Measurements from ENCODE around the gene ZNF280A. TPM values are rescaled to one million over a fixed set of nuclear protein-coding genes. Genes with fewer than 3 reads are reported as not detected.

Gene ZNF280A
- total and polyA plus RNA-seq, 8 donors: not detected

- intact Hi-C loops (cut with DNase I): no loop called here
- no peaks in the 10 kb centered on the region for H3K9me3 ChIP-seq
- H3K4me1 ChIP-seq: no peaks in the 10 kb centered on the region
- H3K27ac ChIP-seq: no peak overlapping the region
- H3K4me3 ChIP-seq: no peak overlapping the region
- ATAC-seq (no peak), DNase-seq (no peak)
- no peaks in the 10 kb centered on the region for H3K27me3 ChIP-seq
- no peak for TF ChIP-seq CTCF (IDR thresholded peaks at IDR 0.05)
- H3K36me3 ChIP-seq: no peaks in the 10 kb centered on the region
Measured at GRCh38 chr22:22486132-22486899, 33.8 kb downstream of the ZNF280A start.

GRCh38 chr22:22485524-22485923, 34.5 kb downstream of the ZNF280A start:
- Histone ChIP-seq H3K4me1 (no peaks in the 10 kb centered on the region), H3K9me3 (no peaks in the 10 kb centered on the region), H3K27me3 (no peaks in the 10 kb centered on the region), H3K4me3 (no peak overlapping the region), H3K36me3 (no peaks in the 10 kb centered on the region), H3K27ac (no peak overlapping the region)
- no peak for TF ChIP-seq CTCF (IDR thresholded peaks at IDR 0.05)
- no peak for ATAC-seq
- DNase-seq: no peak
- intact Hi-C loops (cut with DNase I): no loop called here

GRCh38 chr22:22484023-22484422, 36.0 kb downstream of the ZNF280A start:
- Histone ChIP-seq H3K4me3 (no peak overlapping the region), H3K4me1 (no peaks in the 10 kb centered on the region), H3K9me3 (no peaks in the 10 kb centered on the region), H3K36me3 (no peaks in the 10 kb centered on the region), H3K27me3 (no peaks in the 10 kb centered on the region), H3K27ac (no peak overlapping the region)
- intact Hi-C loops (cut with DNase I): no loop called here
- DNase-seq: no peak
- TF ChIP-seq CTCF (IDR thresholded peaks at IDR 0.05): no peak
- no peak for ATAC-seq

- DNase-seq (no peak), ATAC-seq (no peak)
- H3K27ac ChIP-seq: no peak overlapping the region
- no peaks in the 10 kb centered on the region for H3K36me3 ChIP-seq
- intact Hi-C loops (cut with DNase I): no loop called here
- H3K27me3 ChIP-seq: no peaks in the 10 kb centered on the region
- H3K9me3 ChIP-seq: no peaks in the 10 kb centered on the region
- TF ChIP-seq CTCF (IDR thresholded peaks at IDR 0.05): no peak
- no peak overlapping the region for H3K4me3 ChIP-seq
- no peaks in the 10 kb centered on the region for H3K4me1 ChIP-seq
Measured at GRCh38 chr22:22480940-22481339, 39.1 kb downstream of the ZNF280A start.

- DNase-seq (no peak), ATAC-seq (no peak)
- H3K36me3 ChIP-seq: no peaks in the 10 kb centered on the region
- no peaks in the 10 kb centered on the region for H3K9me3 ChIP-seq
- H3K4me3 ChIP-seq: no peak overlapping the region
- no peak overlapping the region for H3K27ac ChIP-seq
- intact Hi-C loops (cut with DNase I): no loop called here
- no peaks in the 10 kb centered on the region for H3K27me3 ChIP-seq
- no peak for TF ChIP-seq CTCF (IDR thresholded peaks at IDR 0.05)
- no peaks in the 10 kb centered on the region for H3K4me1 ChIP-seq
Measured at GRCh38 chr22:22479999-22480532, 40.0 kb downstream of the ZNF280A start.

Measured in left lung (tissue), 10 donors.